Activated CD4-positive, alpha-beta T cell treated with anti-CD3 and anti-CD28 coated beads for 36 hours (primary cell): ENCODE measurements around the gene MCF2L. TPM values are rescaled to one million over a fixed set of nuclear protein-coding genes. Genes with fewer than 3 reads are reported as not detected.
"Not testable (repeated sequence)": the region's sequence is repeated elsewhere in the genome, so short reads cannot be mapped to it uniquely, and the experiment has no call there.

Experiments
- ATAC-seq: fragments of 200-7000 bp; cut with Tn5 transposase; one replicate; pipeline ENCODE4 v1.10.0; 2021; ENCODE audit warnings: mild to moderate bottlenecking, moderate library complexity
- CTCF ChIA-PET: fragments of 350-600 bp; sonication (Branson Sonifier 250); formaldehyde crosslinking; loops from one replicate; lab custom pipeline; 2021; ENCODE audit warnings: antibody characterized with exemption; lab: Charles Lee
- POLR2A ChIA-PET: fragments of 350-600 bp; sonication (Branson Sonifier 250); formaldehyde crosslinking; loops from one replicate; lab custom pipeline; 2021; ENCODE audit warnings: antibody characterized with exemption, inconsistent platforms; lab: Charles Lee
- DNase-seq: peaks from one replicate; pipeline ENCODE4 v3.0.0-alpha.2; 2020
- H3K27ac Mint-ChIP-seq: one replicate; pipeline ENCODE4 v1.8.0; 2021; ENCODE audit warnings: mixed read lengths
- H3K27me3 Mint-ChIP-seq: one replicate; pipeline ENCODE4 v1.8.0; 2021; ENCODE audit warnings: mixed read lengths
- H3K36me3 Mint-ChIP-seq: one replicate; pipeline ENCODE4 v1.8.0; 2021; ENCODE audit warnings: low read depth, mixed read lengths
- H3K4me1 Mint-ChIP-seq: one replicate; pipeline ENCODE4 v1.8.0; 2021; ENCODE audit warnings: mixed read lengths
- H3K4me3 Mint-ChIP-seq: one replicate; pipeline ENCODE4 v1.8.0; 2021; ENCODE audit warnings: mild to moderate bottlenecking, moderate library complexity, mixed read lengths
- H3K9me3 Mint-ChIP-seq: one replicate; pipeline ENCODE4 v1.8.0; 2021; ENCODE audit warnings: low read depth, mixed read lengths
- intact Hi-C, 2 experiments: fragments of 100-400 bp; cut with DNase I in 1 of 2; cut with micrococcal nuclease in 1 of 2; formaldehyde crosslinking; loops; one replicate each; pipeline versions ENCODE4 v1.14.2 to v1.15.1; 2022 to 2024; cut with DNase I, micrococcal nuclease
- total RNA-seq, 2 experiments: library from RNA; stranded (reverse); gene quantifications; one replicate each; pipeline ENCODE4 v1.2.3, GENCODE V29; 2021

The MCF2L gene
- total RNA-seq, 2 experiments from 2014 or later: 8.4 to 8.7 TPM

DNA sequence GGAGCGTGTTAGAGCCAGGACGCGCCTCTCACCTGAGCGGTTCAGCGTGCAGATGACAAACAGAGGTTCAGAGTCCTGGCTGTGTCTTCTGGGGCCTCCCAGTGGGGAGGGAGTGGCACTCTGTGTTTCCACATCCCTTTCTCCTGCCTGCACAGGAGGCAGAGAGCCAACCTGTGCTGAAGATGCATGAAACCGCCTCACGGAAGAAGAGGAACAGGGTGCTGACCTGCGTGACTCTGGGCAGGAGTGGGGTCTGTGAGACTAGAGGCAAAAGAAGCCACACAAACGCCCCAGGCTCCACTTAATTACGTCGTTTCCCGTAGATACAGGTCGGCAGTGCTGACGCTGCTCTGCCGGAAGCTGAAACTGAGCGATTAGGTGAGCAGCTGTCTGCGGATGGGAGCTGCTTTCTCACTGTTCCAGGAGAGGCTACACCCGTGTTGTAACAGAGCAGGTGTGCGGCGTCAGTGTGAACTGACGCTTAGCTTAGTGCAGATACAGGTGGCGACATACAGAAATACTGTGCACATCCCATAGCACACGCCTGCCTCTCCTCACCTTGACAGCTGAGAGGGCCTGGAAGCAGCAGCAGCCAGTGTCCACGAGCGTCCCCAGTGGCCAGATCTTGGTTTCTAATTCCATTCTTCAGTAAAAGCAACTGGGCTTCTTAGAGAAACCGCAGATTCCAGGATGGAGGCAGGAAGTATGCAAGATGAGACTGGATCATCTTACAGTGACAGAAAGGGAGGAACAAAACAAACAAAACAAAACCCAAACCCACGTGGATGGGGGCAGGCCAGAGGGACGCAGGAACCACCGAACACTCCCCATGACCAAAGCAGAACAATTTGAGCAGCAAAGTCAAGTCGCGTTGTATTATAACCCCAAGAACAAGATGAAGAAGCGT lies 37.7 kb upstream of the MCF2L start:
- H3K4me3 Mint-ChIP-seq: no peak overlapping the region
- no peak overlapping the region for H3K27ac Mint-ChIP-seq
- intact Hi-C loops: no loop called here
- DNase-seq: no peak
- no peak for ATAC-seq
- no peaks in the 10 kb centered on the region for H3K9me3 Mint-ChIP-seq
- no peaks in the 10 kb centered on the region for H3K4me1 Mint-ChIP-seq
- no peaks in the 10 kb centered on the region for H3K36me3 Mint-ChIP-seq
- CTCF ChIA-PET: interaction anchor here (0.6 kb wide), 2 partner anchors 39 to 117 kb away, joined by 3 read pairs; no protein-coding TSS in a partner anchor
- POLR2A ChIA-PET: no interaction called here
- peaks cover 32% of the 10 kb centered on the region for H3K27me3 Mint-ChIP-seq

DNA sequence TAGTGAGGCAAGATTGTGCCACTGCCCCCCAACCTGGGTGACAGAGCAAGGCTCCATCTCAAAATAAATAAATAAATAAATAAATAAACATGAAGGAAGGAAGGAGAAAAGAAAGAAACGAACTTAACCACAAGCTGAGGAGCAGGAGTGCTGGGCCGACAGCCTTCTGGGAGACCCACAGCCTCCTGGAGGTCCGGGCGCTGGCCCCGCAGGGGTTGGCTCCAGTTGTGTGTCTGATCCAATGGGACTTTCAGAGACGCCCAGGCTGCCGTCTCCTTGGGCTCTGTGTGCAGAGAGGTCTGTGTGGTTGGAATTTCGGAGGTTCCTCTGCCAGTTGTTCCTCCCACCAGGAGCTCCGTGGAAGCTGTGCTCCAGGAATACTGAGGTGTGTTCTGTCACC lies 36.0 kb upstream of the MCF2L start:
- Mint-ChIP-seq H3K27ac (no peak overlapping the region), H3K4me3 (no peak overlapping the region), H3K36me3 (no peaks in the 10 kb centered on the region), H3K4me1 (no peaks in the 10 kb centered on the region), H3K9me3 (peaks cover 3% of the 10 kb centered on the region), H3K27me3 (peaks cover 33% of the 10 kb centered on the region)
- no peak for ATAC-seq
- POLR2A ChIA-PET: no interaction called here
- CTCF ChIA-PET: no interaction called here
- intact Hi-C loops: no loop called here
- no peak for DNase-seq

DNA sequence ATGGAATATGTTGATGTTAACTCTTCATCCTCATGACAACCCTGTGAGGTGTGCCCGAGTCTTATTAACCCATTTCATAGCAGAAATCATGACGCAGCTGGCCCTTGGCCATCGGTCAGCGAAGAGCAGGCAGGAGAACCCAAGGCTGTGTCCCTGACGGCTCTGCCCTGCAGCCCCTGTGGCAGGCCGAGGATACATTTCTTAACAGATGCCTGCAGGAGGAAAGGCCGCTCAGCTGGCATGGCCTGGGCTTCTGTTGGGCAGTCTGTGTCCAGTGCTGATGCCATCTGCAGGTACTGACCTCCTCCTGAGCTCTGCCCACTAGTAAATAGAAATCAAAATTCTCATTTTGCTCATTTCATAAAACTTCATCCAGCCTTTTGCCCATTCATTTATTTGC lies 35.4 kb upstream of the MCF2L start:
- ChIA-PET POLR2A (no interaction called here), CTCF (no interaction called here)
- peaks cover 29% of the 10 kb centered on the region for H3K27me3 Mint-ChIP-seq
- H3K4me1 Mint-ChIP-seq: no peaks in the 10 kb centered on the region
- H3K27ac Mint-ChIP-seq: no peak overlapping the region
- intact Hi-C loops: no loop called here
- H3K9me3 Mint-ChIP-seq: peaks cover 3% of the 10 kb centered on the region
- DNase-seq: no peak
- H3K36me3 Mint-ChIP-seq: no peaks in the 10 kb centered on the region
- ATAC-seq: no peak
- H3K4me3 Mint-ChIP-seq: no peak overlapping the region

- H3K27me3 Mint-ChIP-seq: peaks cover 27% of the 10 kb centered on the region
- ATAC-seq (no peak), DNase-seq (no peak)
- H3K4me1 Mint-ChIP-seq: no peaks in the 10 kb centered on the region
- intact Hi-C loops: no loop called here
- ChIA-PET POLR2A (no interaction called here), CTCF (no interaction called here)
- H3K36me3 Mint-ChIP-seq: no peaks in the 10 kb centered on the region
- no peak overlapping the region for H3K4me3 Mint-ChIP-seq
- H3K9me3 Mint-ChIP-seq: peaks cover 3% of the 10 kb centered on the region
- H3K27ac Mint-ChIP-seq: no peak overlapping the region
Observed at GRCh38 chr13:112934078-112934477, 34.9 kb upstream of the MCF2L start.

DNA sequence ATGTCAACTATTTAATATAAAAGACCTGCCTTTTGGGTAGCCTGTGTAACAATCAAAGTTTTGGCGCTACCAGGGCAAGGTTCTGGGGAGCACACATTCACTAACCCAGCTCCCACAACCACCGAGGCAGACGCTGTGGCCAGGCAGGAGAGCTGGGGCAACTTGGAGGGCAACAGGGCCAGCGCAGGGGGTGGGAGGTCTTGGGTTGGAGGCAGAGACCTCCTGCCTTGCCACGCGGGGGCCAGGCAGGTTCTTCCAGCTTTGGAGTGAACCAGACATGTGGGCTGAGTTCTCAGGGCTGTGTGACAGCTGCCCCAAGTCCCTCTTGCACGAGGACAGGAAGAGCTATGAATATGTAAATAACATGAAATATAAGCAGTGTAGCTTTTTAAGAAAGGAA lies 30.3 kb upstream of the MCF2L start:
- ChIA-PET CTCF (no interaction called here), POLR2A (no interaction called here)
- H3K36me3 Mint-ChIP-seq: no peaks in the 10 kb centered on the region
- DNase-seq (no peak), ATAC-seq (no peak)
- H3K27ac Mint-ChIP-seq: no peak overlapping the region
- H3K4me1 Mint-ChIP-seq: peaks cover 7% of the 10 kb centered on the region
- H3K4me3 Mint-ChIP-seq: no peak overlapping the region
- intact Hi-C loops: no loop called here
- H3K27me3 Mint-ChIP-seq: peaks cover 19% of the 10 kb centered on the region
- H3K9me3 Mint-ChIP-seq: peaks cover 3% of the 10 kb centered on the region

DNA sequence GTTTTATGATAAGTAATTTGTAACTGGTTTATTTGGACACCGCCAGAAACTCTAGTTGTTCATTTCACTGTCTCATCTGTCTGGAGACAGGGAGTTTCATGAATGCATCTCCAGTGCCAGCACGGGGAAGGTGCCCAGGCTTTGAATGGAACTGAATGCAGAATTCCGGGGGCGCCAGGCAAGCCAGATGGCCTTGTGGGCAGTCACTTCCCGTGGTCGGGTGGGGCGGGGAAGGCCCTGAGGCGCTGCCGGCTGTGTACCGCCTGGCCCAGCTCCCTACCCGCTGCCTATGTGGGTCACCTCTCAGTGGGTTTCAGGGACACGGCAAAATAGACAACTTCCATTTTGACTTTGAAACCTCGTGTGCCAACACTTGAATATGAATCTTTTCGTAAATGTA lies 28.8 kb upstream of the MCF2L start:
- Mint-ChIP-seq H3K27ac (no peak overlapping the region), H3K4me3 (no peak overlapping the region), H3K9me3 (peaks cover 3% of the 10 kb centered on the region), H3K27me3 (peaks cover 16% of the 10 kb centered on the region), H3K36me3 (no peaks in the 10 kb centered on the region), H3K4me1 (peaks cover 7% of the 10 kb centered on the region)
- intact Hi-C loops: loop anchor here in 1 of 2 experiments (5.0 kb wide), 1 partner anchor 212 kb away; no protein-coding TSS in a partner anchor
- CTCF ChIA-PET: interaction anchor here (0.6 kb wide), 1 partner anchor 298 kb away, joined by 4 read pairs; no protein-coding TSS in a partner anchor
- DNase-seq (no peak), ATAC-seq (no peak)
- POLR2A ChIA-PET: no interaction called here

GRCh38 chr13:112941349-112941748 lies 27.7 kb upstream of the MCF2L start:
- intact Hi-C loops: loop anchor here in 1 of 2 experiments (5.0 kb wide), 1 partner anchor 211 kb away; no protein-coding TSS in a partner anchor
- CTCF ChIA-PET: no interaction called here
- POLR2A ChIA-PET: no interaction called here

GRCh38 chr13:112941765-112942164 lies 27.2 kb upstream of the MCF2L start:
- H3K4me3 Mint-ChIP-seq, H3K27ac Mint-ChIP-seq, H3K9me3 Mint-ChIP-seq, ATAC-seq, H3K4me1 Mint-ChIP-seq, DNase-seq, POLR2A ChIA-PET, H3K36me3 Mint-ChIP-seq: not testable (repeated sequence)
- CTCF ChIA-PET: interaction anchor here (1.6 to 1.7 kb wide), 2 partner anchors 87 to 266 kb away, joined by 4 to 26 read pairs; no protein-coding TSS in a partner anchor
- H3K27me3 Mint-ChIP-seq: peaks cover 18% of the 10 kb centered on the region
- intact Hi-C loops: loop anchor here (1.0 to 5.0 kb wide), 7 partner anchors 27 to 621 kb away; partner anchors contain the start of genes CUL4A (in 1 of the 2), LAMP1 (in 1 of the 2), MCF2L (in 1 of the 2) and PCID2 (in 1 of the 2)

More at GRCh38 chr13:112941349-112941748, 27.7 kb upstream of the MCF2L start:
- DNase-seq (no peak), ATAC-seq (no peak)
- Mint-ChIP-seq H3K4me3 (no peak overlapping the region), H3K36me3 (no peaks in the 10 kb centered on the region), H3K4me1 (peaks cover 7% of the 10 kb centered on the region), H3K27me3 (peaks cover 18% of the 10 kb centered on the region), H3K27ac (no peak overlapping the region), H3K9me3 (peaks cover 3% of the 10 kb centered on the region)

GRCh38 chr13:112942689-112943308 lies 26.2 kb upstream of the MCF2L start:
- peak overlapping the region; percentile 73 for H3K4me3 Mint-ChIP-seq
- peaks cover 18% of the 10 kb centered on the region for H3K27me3 Mint-ChIP-seq
- CTCF ChIA-PET: interaction anchor here (0.6 to 1.7 kb wide), 17 partner anchors 13 to 618 kb away, joined by 3 to 26 read pairs (median 3); partner anchors contain the start of genes MCF2L and PCID2
- intact Hi-C loops: loop anchor here (1.0 to 5.0 kb wide), 8 partner anchors 26 to 620 kb away; partner anchors contain the start of genes MCF2L (in 2 of the 2), CUL4A (in 1 of the 2), LAMP1 (in 1 of the 2) and PCID2 (in 1 of the 2)
- POLR2A ChIA-PET: interaction anchor here (0.6 kb wide), 2 partner anchors 105 to 350 kb away, joined by 3 to 4 read pairs; no protein-coding TSS in a partner anchor
- H3K4me1 Mint-ChIP-seq: peaks cover 7% of the 10 kb centered on the region
- H3K27ac Mint-ChIP-seq: peak overlapping the region; percentile 28
- H3K9me3 Mint-ChIP-seq: peaks cover under 1% of the 10 kb centered on the region
- no peaks in the 10 kb centered on the region for H3K36me3 Mint-ChIP-seq
- ATAC-seq (peak; percentile 98), DNase-seq (peak; percentile 98)

DNA sequence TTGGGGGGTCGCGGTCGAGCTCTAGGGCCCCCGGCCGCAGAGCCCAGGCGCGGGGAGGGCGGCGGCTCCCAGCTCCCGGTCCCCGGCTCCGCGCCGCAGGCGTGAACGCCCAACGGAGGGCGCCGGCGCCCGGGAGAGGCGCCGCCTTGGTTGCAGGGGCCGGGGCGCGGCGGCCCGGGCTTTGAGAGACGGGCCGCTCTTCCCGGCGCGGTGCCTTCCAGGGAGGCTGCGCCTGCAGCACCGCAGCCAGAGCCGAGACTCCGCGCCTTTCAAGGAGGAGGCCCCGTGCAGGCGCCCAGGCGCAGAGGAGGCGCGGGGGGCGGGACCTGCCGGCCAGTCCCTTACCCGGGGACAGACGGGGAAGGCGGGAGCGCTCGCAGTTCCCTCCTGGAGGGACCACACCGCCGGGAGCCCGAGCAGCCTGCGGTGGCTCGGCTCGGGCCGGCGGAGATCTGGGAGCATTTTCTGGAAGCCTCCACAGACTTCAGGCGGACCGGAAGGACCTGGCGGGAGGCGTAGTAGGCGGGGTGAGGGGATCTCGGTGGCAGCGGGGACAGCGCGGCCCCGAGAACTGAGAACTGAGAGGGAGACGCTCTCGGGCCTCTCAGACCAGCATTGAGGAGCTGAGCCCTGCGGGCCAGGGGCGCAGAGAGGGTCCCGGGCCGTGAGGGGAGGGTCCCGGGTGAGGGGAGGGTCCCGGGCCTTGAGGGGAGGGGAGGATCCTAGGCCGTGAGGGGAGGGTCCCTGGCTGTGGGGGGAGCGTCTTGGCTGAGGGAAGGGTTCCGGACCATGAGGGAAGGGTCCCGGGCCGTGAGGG lies 25.5 kb upstream of the MCF2L start:
- DNase-seq: peak; percentile 54
- ATAC-seq: peak; percentile 52
- no peaks in the 10 kb centered on the region for H3K9me3 Mint-ChIP-seq
- intact Hi-C loops: loop anchor here (1.0 to 5.0 kb wide), 6 partner anchors 25 to 619 kb away; partner anchors contain the start of genes MCF2L (in 2 of the 2), CUL4A (in 1 of the 2), LAMP1 (in 1 of the 2) and PCID2 (in 1 of the 2)
- peaks cover 17% of the 10 kb centered on the region for H3K27me3 Mint-ChIP-seq
- peaks cover 7% of the 10 kb centered on the region for H3K4me1 Mint-ChIP-seq
- ChIA-PET CTCF (interaction anchor here (0.6 to 1.7 kb wide), 17 partner anchors 13 to 618 kb away, joined by 3 to 26 read pairs (median 3); partner anchors contain the start of genes MCF2L and PCID2), POLR2A (interaction anchor here (0.6 kb wide), 1 partner anchor 106 kb away, joined by 3 read pairs; no protein-coding TSS in a partner anchor)
- no peak overlapping the region for H3K27ac Mint-ChIP-seq
- peak overlapping the region; percentile 53 for H3K4me3 Mint-ChIP-seq
- H3K36me3 Mint-ChIP-seq: no peaks in the 10 kb centered on the region
